Measurements from ENCODE around the gene KCNJ5.

Gene KCNJ5

GRCh38 chr11:128862406-128862805 is 28.8 kb upstream of the KCNJ5 start:
- H3K4me3 ChIP-seq (replicated peaks; ENCODE audit: insufficient read depth, low read length), result no peak overlapping the region
- peaks cover 2% of the 10 kb centered on the region for H3K27me3 ChIP-seq (ENCODE audit: insufficient read depth, poor library complexity, severe bottlenecking)
- no peak overlapping the region for H3K27ac ChIP-seq (replicated peaks)
- DNase-seq (ENCODE audit: low read depth in 1 of 2, low spot score in 1 of 2), result no peak
- TF ChIP-seq CTCF (IDR thresholded peaks at IDR 0.05; ENCODE audit: insufficient read depth, low read length) (no peak), POLR2AphosphoS5 (IDR thresholded peaks at IDR 0.05; ENCODE audit: low read depth) (no peak), REST (IDR thresholded peaks at IDR 0.05; ENCODE audit: insufficient replicate concordance, low read depth) (no peak)

- Histone ChIP-seq H3K4me3 (replicated peaks; ENCODE audit: insufficient read depth, low read length) (no peak overlapping the region), H3K27me3 (ENCODE audit: insufficient read depth, poor library complexity, severe bottlenecking) (peaks cover 2% of the 10 kb centered on the region), H3K27ac (replicated peaks) (no peak overlapping the region)
- DNase-seq (ENCODE audit: low read depth in 1 of 2, low spot score in 1 of 2), result no peak
- no peak for TF ChIP-seq CTCF (IDR thresholded peaks at IDR 0.05; ENCODE audit: insufficient read depth, low read length)
Measured at GRCh38 chr11:128862908-128863660, 28.1 kb upstream of the KCNJ5 start.

GRCh38 chr11:128865490-128865889 is 25.7 kb upstream of the KCNJ5 start:
- TF ChIP-seq REST (IDR thresholded peaks at IDR 0.05; ENCODE audit: insufficient replicate concordance, low read depth) (no peak), CTCF (IDR thresholded peaks at IDR 0.05; ENCODE audit: insufficient read depth, low read length) (no peak), SPI1 (IDR thresholded peaks at IDR 0.05; ENCODE audit: borderline replicate concordance, low read depth) (no peak), POLR2AphosphoS5 (IDR thresholded peaks at IDR 0.05; ENCODE audit: low read depth) (no peak), GABPA (IDR thresholded peaks at IDR 0.05; ENCODE audit: low read depth) (no peak)
- no peak for DNase-seq (ENCODE audit: low read depth in 1 of 2, low spot score in 1 of 2)
- H3K27ac ChIP-seq (replicated peaks), result no peak overlapping the region
- no peak overlapping the region for H3K4me3 ChIP-seq (replicated peaks; ENCODE audit: insufficient read depth, low read length)
- H3K27me3 ChIP-seq (ENCODE audit: insufficient read depth, poor library complexity, severe bottlenecking), result no peaks in the 10 kb centered on the region

GRCh38 chr11:128867277-128867676 is 23.9 kb upstream of the KCNJ5 start, which contains the start of gene KCNJ1:
TSS of gene KCNJ1 (minus strand) at chr11:128867296. CDS start at chr11:128840243, 27,053 bp downstream.
- no peak for DNase-seq (ENCODE audit: low read depth in 1 of 2, low spot score in 1 of 2)
- H3K4me3 ChIP-seq (replicated peaks; ENCODE audit: insufficient read depth, low read length), result no peak within 1 kb of the TSS
- H3K27ac ChIP-seq (replicated peaks), result no peak within 1 kb of the TSS
- TF ChIP-seq POLR2AphosphoS5 (IDR thresholded peaks at IDR 0.05; ENCODE audit: low read depth) (no peak), CTCF (IDR thresholded peaks at IDR 0.05; ENCODE audit: insufficient read depth, low read length) (no peak), GABPA (IDR thresholded peaks at IDR 0.05; ENCODE audit: low read depth) (no peak), REST (IDR thresholded peaks at IDR 0.05; ENCODE audit: insufficient replicate concordance, low read depth) (no peak), SPI1 (IDR thresholded peaks at IDR 0.05; ENCODE audit: borderline replicate concordance, low read depth) (no peak)
- H3K27me3 ChIP-seq (ENCODE audit: insufficient read depth, poor library complexity, severe bottlenecking), result no peaks in the 10 kb centered on the region

Measured in HL-60 (cell line).